Neural cell (in vitro differentiated cells): ENCODE data around the gene NGF. TPM values are rescaled to one million over a fixed set of nuclear protein-coding genes. Genes with fewer than 3 reads are reported as not detected.

Experiments
- H2AFZ ChIP-seq: fragments of 200-600, 300-800 bp; sonication (generic), shearing (Covaris generic); 2 replicates; pipeline ENCODE4 v1.6.0; 2014; ENCODE audit warnings: low read depth, mild to moderate bottlenecking, antibody characterized with exemption, low read length, moderate library complexity
- H3F3A ChIP-seq: fragments of 200-600 bp; shearing (Covaris generic); 2 replicates; pipeline ENCODE4 v1.6.1; 2016; ENCODE audit warnings: mild to moderate bottlenecking, moderate library complexity, mixed read lengths, antibody characterized with exemption, low read length; ENCODE audit not compliant: insufficient read depth, poor library complexity, severe bottlenecking
- H3K27ac ChIP-seq: fragments of 200-600, 300-800 bp; sonication (generic), shearing (Covaris generic); 2 replicates; pipeline ENCODE4 v1.5.1; 2014; ENCODE audit warnings: mild to moderate bottlenecking, low read length, moderate library complexity
- H3K27me3 ChIP-seq: fragments of 300-800, 200-600 bp; sonication (generic), shearing (Covaris generic); 2 replicates; pipeline ENCODE4 v1.6.0; 2014; ENCODE audit warnings: mild to moderate bottlenecking, low read depth, low read length, moderate library complexity; ENCODE audit not compliant: insufficient read depth
- H3K36me3 ChIP-seq: fragments of 300-800, 200-600 bp; sonication (generic), shearing (Covaris generic); 2 replicates; pipeline ENCODE4 v1.5.1; 2014; ENCODE audit warnings: mild to moderate bottlenecking, antibody characterized with exemption, low read length, moderate library complexity; ENCODE audit not compliant: insufficient read depth
- H3K4me2 ChIP-seq: fragments of 300-800, 200-600 bp; sonication (generic), shearing (Covaris generic); 2 replicates; pipeline ENCODE4 v1.6.0; 2014; ENCODE audit warnings: mild to moderate bottlenecking, low read length
- H3K4me3 ChIP-seq: fragments of 300-800, 200-600 bp; sonication (generic), shearing (Covaris generic); 2 replicates; pipeline ENCODE4 v1.5.1; 2014; ENCODE audit warnings: mild to moderate bottlenecking, low read length, moderate library complexity
- H3K79me2 ChIP-seq: fragments of 200-600 bp; shearing (Covaris generic); replicated peaks from 2 replicates; pipeline ENCODE4 v1.6.0; 2014; ENCODE audit warnings: mild to moderate bottlenecking, low read length, moderate library complexity; ENCODE audit not compliant: insufficient read depth
- H3K9ac ChIP-seq: fragments of 300-800, 200-600 bp; sonication (generic), shearing (Covaris generic); 2 replicates; pipeline ENCODE4 v1.6.1; 2016; ENCODE audit warnings: mild to moderate bottlenecking, low read length, mixed read lengths
- H3K9me2 ChIP-seq: fragments of 200-600 bp; shearing (Covaris generic); 2 replicates; pipeline ENCODE4 v1.6.1; 2016; ENCODE audit warnings: mild to moderate bottlenecking, low read length, mixed read lengths; ENCODE audit not compliant: insufficient read depth
- H3K9me3 ChIP-seq: fragments of 200-600, 300-800 bp; sonication (generic), shearing (Covaris generic); 2 replicates; pipeline ENCODE4 v1.6.1; 2016; ENCODE audit warnings: mild to moderate bottlenecking, mixed run types, low read length, moderate library complexity, mixed read lengths
- H4K20me1 ChIP-seq: fragments of 200-600 bp; shearing (Covaris generic); 2 replicates; pipeline ENCODE4 v1.6.1; 2016; ENCODE audit warnings: mild to moderate bottlenecking, mixed run types; ENCODE audit not compliant: insufficient read depth
- EP300 ChIP-seq: fragments of 450-650 bp; conservative IDR thresholded peaks from 2 replicates; pipeline ENCODE4 v1.6.1; 2014; ENCODE audit warnings: antibody characterized with exemption, mild to moderate bottlenecking, moderate library complexity; ENCODE audit not compliant: poor library complexity, severe bottlenecking
- EZH2 ChIP-seq: fragments of 200-600, 300-800 bp; shearing (Covaris generic), sonication (generic); IDR thresholded peaks from 2 replicates; pipeline ENCODE4 v1.6.1; 2014; ENCODE audit warnings: antibody characterized with exemption, low read length, borderline replicate concordance, mild to moderate bottlenecking; ENCODE audit not compliant: insufficient read depth, poor library complexity, severe bottlenecking
- MXI1 ChIP-seq: fragments of 450-650 bp; conservative IDR thresholded peaks from 2 replicates; pipeline ENCODE4 v1.6.1; 2014; ENCODE audit warnings: antibody characterized with exemption, mild to moderate bottlenecking; ENCODE audit not compliant: poor library complexity, severe bottlenecking
- POLR2AphosphoS5 ChIP-seq: IDR thresholded peaks from 2 replicates; pipeline ENCODE4 v1.6.1; 2012
- RAD21 ChIP-seq: fragments of 450-650 bp; conservative IDR thresholded peaks from 2 replicates; pipeline ENCODE4 v1.6.1; 2014; ENCODE audit warnings: antibody characterized with exemption, mild to moderate bottlenecking, moderate library complexity
- SMC3 ChIP-seq: fragments of 450-650 bp; conservative IDR thresholded peaks from 2 replicates; pipeline ENCODE4 v1.6.1; 2014; ENCODE audit warnings: antibody characterized with exemption, mild to moderate bottlenecking, moderate library complexity; ENCODE audit not compliant: poor library complexity
- TAF1 ChIP-seq: IDR thresholded peaks from 2 replicates; pipeline ENCODE4 v1.6.1; 2012; ENCODE audit warnings: low read depth
- polyA plus RNA-seq: library from polyadenylated mRNA; depleted of rRNA; stranded (reverse); fragments of >200 nt; gene quantifications from 2 replicates; pipeline ENCODE4 v1.2.3, GENCODE V29; 2014
- TF ChIP-seq, protein P1 (sequence below): fragments of 450-650 bp; IDR thresholded peaks from 2 replicates; pipeline ENCODE4 v1.5.1; 2014; ENCODE audit warnings: antibody characterized with exemption, mild to moderate bottlenecking, moderate library complexity; ENCODE audit not compliant: poor library complexity, severe bottlenecking
- TF ChIP-seq, protein P2 (sequence below): IDR thresholded peaks from 2 replicates; pipeline ENCODE4 v1.6.1; 2012; ENCODE audit warnings: borderline replicate concordance

NGF gene
- polyA plus RNA-seq, 1 donor from 2014 or later = not detected

DNA sequence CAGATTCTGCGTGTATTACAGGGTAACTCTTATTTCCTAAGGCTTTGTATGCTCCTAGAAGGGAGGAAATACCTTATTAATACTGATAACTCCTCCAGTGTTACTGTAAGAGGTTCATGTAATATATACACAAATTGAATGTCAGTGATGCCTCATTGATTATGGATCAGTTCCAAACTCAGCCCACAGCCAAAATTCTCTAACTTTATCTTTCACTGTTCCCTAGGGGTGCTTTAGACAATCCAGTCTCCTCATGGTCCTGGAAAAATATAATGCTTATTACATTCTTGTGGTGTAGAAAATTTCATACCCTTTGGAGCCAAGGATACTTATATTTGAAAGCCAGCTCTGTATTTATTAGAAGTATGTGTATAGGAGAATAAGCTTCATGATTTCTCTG, 73.0 kb downstream of the NGF start:
- H3K27ac ChIP-seq = no peak overlapping the region
- TF ChIP-seq MXI1 (no peak), POLR2AphosphoS5 (no peak), RAD21 (no peak), TAF1 (no peak), EP300 (no peak), EZH2 (no peak), SMC3 (no peak)
- TF ChIP-seq, protein P1, sequence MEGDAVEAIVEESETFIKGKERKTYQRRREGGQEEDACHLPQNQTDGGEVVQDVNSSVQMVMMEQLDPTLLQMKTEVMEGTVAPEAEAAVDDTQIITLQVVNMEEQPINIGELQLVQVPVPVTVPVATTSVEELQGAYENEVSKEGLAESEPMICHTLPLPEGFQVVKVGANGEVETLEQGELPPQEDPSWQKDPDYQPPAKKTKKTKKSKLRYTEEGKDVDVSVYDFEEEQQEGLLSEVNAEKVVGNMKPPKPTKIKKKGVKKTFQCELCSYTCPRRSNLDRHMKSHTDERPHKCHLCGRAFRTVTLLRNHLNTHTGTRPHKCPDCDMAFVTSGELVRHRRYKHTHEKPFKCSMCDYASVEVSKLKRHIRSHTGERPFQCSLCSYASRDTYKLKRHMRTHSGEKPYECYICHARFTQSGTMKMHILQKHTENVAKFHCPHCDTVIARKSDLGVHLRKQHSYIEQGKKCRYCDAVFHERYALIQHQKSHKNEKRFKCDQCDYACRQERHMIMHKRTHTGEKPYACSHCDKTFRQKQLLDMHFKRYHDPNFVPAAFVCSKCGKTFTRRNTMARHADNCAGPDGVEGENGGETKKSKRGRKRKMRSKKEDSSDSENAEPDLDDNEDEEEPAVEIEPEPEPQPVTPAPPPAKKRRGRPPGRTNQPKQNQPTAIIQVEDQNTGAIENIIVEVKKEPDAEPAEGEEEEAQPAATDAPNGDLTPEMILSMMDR = no peak
- TF ChIP-seq, protein P2, sequence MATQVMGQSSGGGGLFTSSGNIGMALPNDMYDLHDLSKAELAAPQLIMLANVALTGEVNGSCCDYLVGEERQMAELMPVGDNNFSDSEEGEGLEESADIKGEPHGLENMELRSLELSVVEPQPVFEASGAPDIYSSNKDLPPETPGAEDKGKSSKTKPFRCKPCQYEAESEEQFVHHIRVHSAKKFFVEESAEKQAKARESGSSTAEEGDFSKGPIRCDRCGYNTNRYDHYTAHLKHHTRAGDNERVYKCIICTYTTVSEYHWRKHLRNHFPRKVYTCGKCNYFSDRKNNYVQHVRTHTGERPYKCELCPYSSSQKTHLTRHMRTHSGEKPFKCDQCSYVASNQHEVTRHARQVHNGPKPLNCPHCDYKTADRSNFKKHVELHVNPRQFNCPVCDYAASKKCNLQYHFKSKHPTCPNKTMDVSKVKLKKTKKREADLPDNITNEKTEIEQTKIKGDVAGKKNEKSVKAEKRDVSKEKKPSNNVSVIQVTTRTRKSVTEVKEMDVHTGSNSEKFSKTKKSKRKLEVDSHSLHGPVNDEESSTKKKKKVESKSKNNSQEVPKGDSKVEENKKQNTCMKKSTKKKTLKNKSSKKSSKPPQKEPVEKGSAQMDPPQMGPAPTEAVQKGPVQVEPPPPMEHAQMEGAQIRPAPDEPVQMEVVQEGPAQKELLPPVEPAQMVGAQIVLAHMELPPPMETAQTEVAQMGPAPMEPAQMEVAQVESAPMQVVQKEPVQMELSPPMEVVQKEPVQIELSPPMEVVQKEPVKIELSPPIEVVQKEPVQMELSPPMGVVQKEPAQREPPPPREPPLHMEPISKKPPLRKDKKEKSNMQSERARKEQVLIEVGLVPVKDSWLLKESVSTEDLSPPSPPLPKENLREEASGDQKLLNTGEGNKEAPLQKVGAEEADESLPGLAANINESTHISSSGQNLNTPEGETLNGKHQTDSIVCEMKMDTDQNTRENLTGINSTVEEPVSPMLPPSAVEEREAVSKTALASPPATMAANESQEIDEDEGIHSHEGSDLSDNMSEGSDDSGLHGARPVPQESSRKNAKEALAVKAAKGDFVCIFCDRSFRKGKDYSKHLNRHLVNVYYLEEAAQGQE = no peak
- H3K9me2 ChIP-seq = no peaks in the 10 kb centered on the region
- H3K79me2 ChIP-seq = no peaks in the 10 kb centered on the region
- no peak overlapping the region for H3K4me3 ChIP-seq
- no peak overlapping the region for H3K9ac ChIP-seq
- H3K27me3 ChIP-seq = no peaks in the 10 kb centered on the region
- H3K4me2 ChIP-seq = no peak overlapping the region
- no peaks in the 10 kb centered on the region for H3K9me3 ChIP-seq
- no peaks in the 10 kb centered on the region for H3F3A ChIP-seq
- no peaks in the 10 kb centered on the region for H3K36me3 ChIP-seq
- H4K20me1 ChIP-seq = no peaks in the 10 kb centered on the region
- no peak overlapping the region for H2AFZ ChIP-seq

DNA sequence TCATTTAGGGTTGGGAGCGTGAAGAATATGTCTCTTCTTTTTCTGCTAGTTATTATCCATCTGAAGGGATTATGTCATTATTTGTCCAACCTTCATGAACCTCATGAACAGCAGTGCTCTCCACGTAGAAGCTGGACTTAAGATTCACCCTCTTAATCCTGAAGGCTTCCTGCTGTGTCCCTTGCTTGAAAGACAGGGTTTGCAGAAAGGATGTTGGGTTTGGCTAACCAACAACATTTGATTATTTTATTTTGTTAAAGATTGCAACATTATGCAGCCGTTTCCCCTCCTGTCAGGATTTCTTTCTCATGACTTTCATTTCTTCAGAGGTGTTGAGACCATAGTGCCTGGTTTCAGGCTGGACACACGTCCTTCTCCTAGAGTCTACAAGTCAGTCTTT, 75.2 kb downstream of the NGF start:
- Histone ChIP-seq H4K20me1 (no peaks in the 10 kb centered on the region), H3K9me3 (no peaks in the 10 kb centered on the region), H3K36me3 (no peaks in the 10 kb centered on the region), H3K4me2 (no peak overlapping the region), H3K79me2 (no peaks in the 10 kb centered on the region), H3K4me3 (no peak overlapping the region), H2AFZ (no peak overlapping the region), H3K9ac (no peak overlapping the region), H3K9me2 (no peaks in the 10 kb centered on the region), H3K27me3 (no peaks in the 10 kb centered on the region), H3K27ac (no peak overlapping the region), H3F3A (no peaks in the 10 kb centered on the region)
- TF ChIP-seq POLR2AphosphoS5 (no peak), EZH2 (no peak), SMC3 (no peak)
- TF ChIP-seq, protein P2 = no peak
